Measurements from ENCODE around the gene CACNB4. TPM values are rescaled to one million over a fixed set of nuclear protein-coding genes. Genes with fewer than 3 reads are reported as not detected.

CACNB4 gene
- total RNA-seq, 1 experiment from 2014 or later: not detected

- Histone ChIP-seq H3K4me2 (ENCODE audit: low read length) (no peak overlapping the region), H4K20me1 (ENCODE audit: low read length) (no peaks in the 10 kb centered on the region), H3K27ac (ENCODE audit: low read length) (no peak overlapping the region), H3F3A (ENCODE audit: low read length, unreplicated experiment) (no peaks in the 10 kb centered on the region), H3K79me2 (ENCODE audit: low read length) (no peaks in the 10 kb centered on the region), H3K36me3 (ENCODE audit: low read depth, low read length) (no peaks in the 10 kb centered on the region), H2AFZ (ENCODE audit: low read length) (no peak overlapping the region), H3K9me3 (ENCODE audit: low read length) (no peaks in the 10 kb centered on the region), H3K4me1 (ENCODE audit: insufficient read depth, low read length) (no peaks in the 10 kb centered on the region), H3K9me2 (replicated peaks; ENCODE audit: low read length) (no peaks in the 10 kb centered on the region), H3K4me3 (ENCODE audit: low read length) (no peak overlapping the region), H3K27me3 (ENCODE audit: low read length) (peaks cover 60% of the 10 kb centered on the region), H3K9ac (ENCODE audit: low read length) (no peak overlapping the region)
- DNase-seq (no peak), ATAC-seq (no peak)
- ChIA-PET POLR2A (ENCODE audit: unreplicated experiment) (no interaction called here), CTCF (no interaction called here)
- intact Hi-C loops (cut with micrococcal nuclease): no loop called here
- BruUV-seq (replicated peaks): no TSS peak
- TF ChIP-seq EZH2phosphoT487 (IDR thresholded peaks at IDR 0.05; ENCODE audit: borderline replicate concordance, low read length): no peak
- no peak for TF ChIP-seq CTCF (conservative IDR thresholded peaks at IDR 0.05; ENCODE audit: low read depth, low read length)
- no peak for TF ChIP-seq EZH2 (IDR thresholded peaks at IDR 0.05; ENCODE audit: low read length, unreplicated experiment)
Observed at GRCh38 chr2:151843691-151844061, 255.2 kb downstream of the CACNB4 start.

DNA sequence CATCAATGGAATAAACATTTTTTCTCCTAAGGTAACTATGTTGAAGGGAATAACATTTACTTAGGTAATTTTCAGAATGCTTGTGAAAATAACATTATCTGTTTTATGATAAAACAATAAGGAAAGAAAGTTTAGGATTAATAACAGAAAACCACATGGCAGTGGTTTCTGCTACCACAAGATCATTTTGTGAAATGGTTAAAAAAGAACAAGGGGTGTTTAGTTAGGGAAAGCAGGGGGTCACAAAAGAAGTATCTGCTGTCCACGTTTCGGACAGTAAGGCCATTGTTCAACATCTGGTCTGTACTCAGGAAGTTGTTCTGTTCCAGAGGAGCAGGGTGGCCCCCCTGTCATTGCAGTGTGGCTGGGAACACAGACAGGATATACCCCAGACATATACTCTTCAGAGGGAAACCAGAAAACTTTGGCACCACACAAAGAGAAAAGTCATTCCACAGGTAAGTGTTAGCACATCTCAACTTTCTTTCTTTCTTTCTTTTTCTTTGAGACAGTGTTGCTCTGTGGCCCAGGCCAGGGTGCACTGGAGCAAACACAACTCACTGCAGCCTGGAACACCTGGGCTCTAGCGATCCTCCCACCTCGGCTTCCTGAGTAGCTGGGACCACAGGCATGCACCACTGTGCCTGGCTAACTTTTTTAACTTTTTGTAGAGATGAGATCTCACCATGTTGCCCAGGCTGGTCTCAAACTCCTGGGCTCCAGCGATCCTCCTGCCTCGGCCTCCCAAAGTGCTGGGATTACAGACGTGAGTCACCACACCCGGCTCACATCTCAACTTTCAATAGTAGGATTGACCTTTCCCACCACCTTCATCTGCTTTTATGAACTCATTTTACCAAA is 255.8 kb downstream of the CACNB4 start:
- Histone ChIP-seq H2AFZ (ENCODE audit: low read length) (no peak overlapping the region), H3K27ac (ENCODE audit: low read length) (no peak overlapping the region), H3K4me2 (ENCODE audit: low read length) (no peak overlapping the region), H3K9me2 (replicated peaks; ENCODE audit: low read length) (no peaks in the 10 kb centered on the region), H3K4me1 (ENCODE audit: insufficient read depth, low read length) (no peaks in the 10 kb centered on the region), H3K79me2 (ENCODE audit: low read length) (no peaks in the 10 kb centered on the region), H3K9me3 (ENCODE audit: low read length) (no peaks in the 10 kb centered on the region), H3K36me3 (ENCODE audit: low read depth, low read length) (no peaks in the 10 kb centered on the region), H3F3A (ENCODE audit: low read length, unreplicated experiment) (no peaks in the 10 kb centered on the region), H3K9ac (ENCODE audit: low read length) (no peak overlapping the region), H3K27me3 (ENCODE audit: low read length) (peaks cover 60% of the 10 kb centered on the region), H4K20me1 (ENCODE audit: low read length) (no peaks in the 10 kb centered on the region), H3K4me3 (ENCODE audit: low read length) (no peak overlapping the region)
- POLR2A ChIA-PET (ENCODE audit: unreplicated experiment): no interaction called here
- DNase-seq (no peak), ATAC-seq (no peak)
- CTCF ChIA-PET: no interaction called here
- intact Hi-C loops (cut with micrococcal nuclease): no loop called here
- BruUV-seq (replicated peaks): no TSS peak
- TF ChIP-seq EZH2phosphoT487 (IDR thresholded peaks at IDR 0.05; ENCODE audit: borderline replicate concordance, low read length) (no peak), CTCF (conservative IDR thresholded peaks at IDR 0.05; ENCODE audit: low read depth, low read length) (no peak), EZH2 (IDR thresholded peaks at IDR 0.05; ENCODE audit: low read length, unreplicated experiment) (no peak)

GRCh38 chr2:151841047-151841424 is 257.8 kb downstream of the CACNB4 start:
- Histone ChIP-seq H3K4me1 (ENCODE audit: insufficient read depth, low read length) (no peaks in the 10 kb centered on the region), H3K9me3 (ENCODE audit: low read length) (no peaks in the 10 kb centered on the region), H3K4me3 (ENCODE audit: low read length) (no peak overlapping the region), H3K36me3 (ENCODE audit: low read depth, low read length) (no peaks in the 10 kb centered on the region), H3K79me2 (ENCODE audit: low read length) (no peaks in the 10 kb centered on the region), H3K27me3 (ENCODE audit: low read length) (peaks cover 71% of the 10 kb centered on the region), H2AFZ (ENCODE audit: low read length) (no peak overlapping the region), H3K9ac (ENCODE audit: low read length) (no peak overlapping the region), H3K9me2 (replicated peaks; ENCODE audit: low read length) (no peaks in the 10 kb centered on the region), H3F3A (ENCODE audit: low read length, unreplicated experiment) (no peaks in the 10 kb centered on the region), H3K4me2 (ENCODE audit: low read length) (no peak overlapping the region), H4K20me1 (ENCODE audit: low read length) (no peaks in the 10 kb centered on the region), H3K27ac (ENCODE audit: low read length) (no peak overlapping the region)
- DNase-seq: no peak
- BruUV-seq (replicated peaks): no TSS peak
- POLR2A ChIA-PET (ENCODE audit: unreplicated experiment): no interaction called here
- ATAC-seq: no peak
- TF ChIP-seq EZH2 (IDR thresholded peaks at IDR 0.05; ENCODE audit: low read length, unreplicated experiment) (no peak), CTCF (conservative IDR thresholded peaks at IDR 0.05; ENCODE audit: low read depth, low read length) (no peak), EZH2phosphoT487 (IDR thresholded peaks at IDR 0.05; ENCODE audit: borderline replicate concordance, low read length) (no peak)
- CTCF ChIA-PET: no interaction called here
- intact Hi-C loops (cut with micrococcal nuclease): no loop called here

Data from PC-3 (cell line).